HCT116 (cell line): ENCODE measurements around the gene CLASP1. TPM values are rescaled to one million over a fixed set of nuclear protein-coding genes. Genes with fewer than 3 reads are reported as not detected.
"Not testable (repeated sequence)": the region's sequence is repeated elsewhere in the genome, so short reads cannot be mapped to it uniquely, and the experiment has no call there.

ENCODE experiments used
- ATAC-seq: fragments of 200-7000 bp; cut with Tn5 transposase; 2 replicates; pipeline ENCODE4 v1.9.1; 2020; ENCODE audit warnings: mild to moderate bottlenecking, moderate library complexity
- BruUV-seq: library from RNA; stranded (reverse); fragments of 400-500 nt; replicated peaks from 2 replicates; lab custom pipeline; 2021; lab: Mats Ljungman, UMichigan
- CTCF ChIA-PET: fragments of 300-600 bp; sonication (Branson Sonifier 250); formaldehyde crosslinking; loops from one replicate; lab custom pipeline; 2021; ENCODE audit warnings: antibody characterized with exemption; lab: Charles Lee
- POLR2A ChIA-PET: fragments of 300-600, 350-600 bp; sonication (Branson Sonifier 250); formaldehyde crosslinking; loops from one replicate; lab custom pipeline; 2021; ENCODE audit warnings: antibody characterized with exemption; lab: Charles Lee
- RAD21 ChIA-PET, 2 experiments: fragments of 300-600 bp; sonication (Branson Sonifier 250); formaldehyde crosslinking; loops; one replicate each; lab custom pipeline; 2023; ENCODE audit warnings: low total read pairs in 2 of 2; ENCODE audit not compliant: uncharacterized antibody in 2 of 2, unreplicated experiment in 2 of 2, low non-redundant PET in 1 of 2; lab: Charles Lee
- DNase-seq: peaks from one replicate; pipeline ENCODE4 v3.0.0-alpha.2; 2010; ENCODE audit warnings: low read depth, low spot score
- H2AFZ ChIP-seq: fragments of 200-600 bp; shearing (Covaris generic), sonication (generic); 2 replicates; pipeline ENCODE4 v1.6.1; 2017; ENCODE audit warnings: low read depth, mixed run types, mixed read lengths, antibody characterized with exemption, low read length; ENCODE audit not compliant: poor library complexity, severe bottlenecking
- H3K27ac ChIP-seq: 2 replicates; pipeline ENCODE4 v1.5.1; 2012; ENCODE audit warnings: low read depth, low read length
- H3K27me3 ChIP-seq: fragments of 200-600 bp; sonication (generic); 2 replicates; pipeline ENCODE4 v1.6.1; 2016; ENCODE audit warnings: mixed run types, low read length, mixed read lengths; ENCODE audit not compliant: insufficient read depth
- H3K36me3 ChIP-seq, 2 experiments: fragments of 200-500 bp in 1 of 2; fragments of 200-600 bp in 1 of 2; sonication (Bioruptor generic) in 1 of 2; sonication (generic) in 1 of 2; 2 replicates each; pipeline versions ENCODE4 v1.5.1 to v1.6.1; 2014 to 2016; ENCODE audit warnings: low read length in 2 of 2, inconsistent platforms in 1 of 2, mixed read lengths in 1 of 2, mixed run types in 1 of 2; ENCODE audit not compliant: insufficient read depth in 2 of 2, control insufficient read depth in 1 of 2
- H3K4me1 ChIP-seq, 2 experiments: fragments of 200-600 bp in 1 of 2; sonication (generic) in 1 of 2; 2 replicates each; pipeline versions ENCODE4 v1.5.1 to v1.6.1; 2012 to 2017; ENCODE audit warnings: low read length in 2 of 2, inconsistent platforms in 1 of 2, mild to moderate bottlenecking in 1 of 2, mixed read lengths in 1 of 2, mixed run types in 1 of 2, moderate library complexity in 1 of 2; ENCODE audit not compliant: insufficient read depth in 2 of 2, control insufficient read depth in 1 of 2
- H3K4me2 ChIP-seq: fragments of 200-600 bp; sonication (generic); 2 replicates; pipeline ENCODE4 v1.6.1; 2017; ENCODE audit warnings: mixed run types, low read length, mixed read lengths
- H3K4me3 ChIP-seq, 2 experiments: fragments of 200-600 bp in 1 of 2; sonication (generic) in 1 of 2; replicated peaks in 1 of 2; 2 replicates each; pipeline ENCODE4 v1.5.1; 2011 to 2016; ENCODE audit warnings: low read length in 2 of 2, control low read depth in 1 of 2, low read depth in 1 of 2, mild to moderate bottlenecking in 1 of 2, mixed read lengths in 1 of 2, mixed run types in 1 of 2
- H3K79me2 ChIP-seq: fragments of 200-600 bp; sonication (generic); 2 replicates; pipeline ENCODE4 v1.6.1; 2017; ENCODE audit warnings: mild to moderate bottlenecking, mixed run types, low read length, moderate library complexity, mixed read lengths; ENCODE audit not compliant: insufficient read depth
- H3K9ac ChIP-seq: fragments of 200-600 bp; sonication (generic); 2 replicates; pipeline ENCODE4 v1.6.1; 2016; ENCODE audit warnings: low read length, mixed read lengths
- H3K9me2 ChIP-seq: fragments of 200-600 bp; sonication (generic), shearing (Covaris generic); 2 replicates; pipeline ENCODE4 v1.6.1; 2017; ENCODE audit warnings: mixed run types, mild to moderate bottlenecking, moderate library complexity; ENCODE audit not compliant: insufficient read depth
- H3K9me3 ChIP-seq, 2 experiments: fragments of 200-500 bp in 1 of 2; fragments of 200-600 bp in 1 of 2; sonication (Bioruptor generic) in 1 of 2; sonication (generic) in 1 of 2; 2 replicates each; pipeline ENCODE4 v1.6.1; 2014 to 2017; ENCODE audit warnings: low read length in 2 of 2, mixed read lengths in 2 of 2, inconsistent platforms in 1 of 2, low read depth in 1 of 2, mild to moderate bottlenecking in 1 of 2, mixed run types in 1 of 2, moderate library complexity in 1 of 2; ENCODE audit not compliant: control insufficient read depth in 1 of 2, insufficient read depth in 1 of 2
- H4K20me1 ChIP-seq: fragments of 200-600 bp; sonication (generic), shearing (Covaris generic); 2 replicates; pipeline ENCODE4 v1.6.1; 2017; ENCODE audit warnings: mixed run types, mild to moderate bottlenecking, moderate library complexity; ENCODE audit not compliant: insufficient read depth
- ATF3 ChIP-seq: IDR thresholded peaks from 2 replicates; pipeline ENCODE4 v1.6.1; 2012
- CBX3 ChIP-seq: IDR thresholded peaks from 2 replicates; pipeline ENCODE4 v1.6.1; 2012; ENCODE audit warnings: low read depth
- EGR1 ChIP-seq: IDR thresholded peaks from 2 replicates; pipeline ENCODE4 v1.6.1; 2012; ENCODE audit warnings: low read depth
- JUND ChIP-seq: IDR thresholded peaks from 2 replicates; pipeline ENCODE4 v1.6.1; 2012
- POLR2A ChIP-seq: IDR thresholded peaks from 2 replicates; pipeline ENCODE4 v1.7.0; 2011; ENCODE audit warnings: borderline replicate concordance; ENCODE audit not compliant: insufficient read depth, insufficient read length; ENCODE audit errors: extremely low read depth
- REST ChIP-seq: IDR thresholded peaks from 2 replicates; pipeline ENCODE4 v1.6.1; 2012; ENCODE audit warnings: low read depth
- SIN3A ChIP-seq: IDR thresholded peaks from 2 replicates; pipeline ENCODE4 v1.6.1; 2012; ENCODE audit warnings: low read depth
- SP1 ChIP-seq: IDR thresholded peaks from 2 replicates; pipeline ENCODE4 v1.6.1; 2012; ENCODE audit warnings: low read depth
- SRF ChIP-seq: IDR thresholded peaks from 2 replicates; pipeline ENCODE4 v1.6.1; 2012; ENCODE audit warnings: low read depth
- ZBTB33 ChIP-seq: IDR thresholded peaks from 2 replicates; pipeline ENCODE4 v1.6.1; 2011; ENCODE audit warnings: mild to moderate bottlenecking, low read length, moderate library complexity; ENCODE audit not compliant: insufficient replicate concordance; ENCODE audit errors: extremely low read depth
- ZFX ChIP-seq: fragments of 450-650 bp; IDR thresholded peaks from 2 replicates; pipeline ENCODE4 v1.6.1; 2017
- ZNF274 ChIP-seq: fragments of 200-500 bp; sonication (Bioruptor generic); IDR thresholded peaks from 2 replicates; pipeline ENCODE4 v1.6.1; 2014; ENCODE audit warnings: mild to moderate bottlenecking, low read depth, low read length, inconsistent platforms
- intact Hi-C: fragments of 100-400 bp; cut with micrococcal nuclease; formaldehyde crosslinking; loops from 2 replicates; pipeline ENCODE4 v1.10.0; 2022
- total RNA-seq: library from RNA; stranded (reverse); gene quantifications from one replicate; pipeline ENCODE4 v1.2.1, GENCODE V29; 2021; ENCODE audit not compliant: unreplicated experiment

CLASP1 gene
- total RNA-seq, 1 experiment from 2014 or later = 41.9 TPM

GRCh38 chr2:121564905-121565304 lies 84.4 kb downstream of the CLASP1 start (continued):
- TF ChIP-seq CBX3 (no peak), SIN3A (no peak), JUND (no peak), SRF (no peak)

GRCh38 chr2:121563754-121564153 lies 85.5 kb downstream of the CLASP1 start:
- RAD21 ChIA-PET, H3K4me2 ChIP-seq, intact Hi-C loops, ATAC-seq, H3K9me2 ChIP-seq, H3K9me3 ChIP-seq, H3K9ac ChIP-seq, CTCF ChIA-PET, H2AFZ ChIP-seq, DNase-seq, H3K27me3 ChIP-seq, H4K20me1 ChIP-seq, POLR2A ChIA-PET, H3K27ac ChIP-seq, H3K4me3 ChIP-seq, BruUV-seq, H3K36me3 ChIP-seq: not testable (repeated sequence)
- Histone ChIP-seq H3K79me2 (peaks cover 37% of the 10 kb centered on the region), H3K4me1 (peaks cover 0 to 13% of the 10 kb centered on the region in 2 experiments; a peak in 1 of 4 replicates)

GRCh38 chr2:121562269-121563176 lies 86.7 kb downstream of the CLASP1 start:
- ATAC-seq = no peak
- H3K79me2 ChIP-seq = peaks cover 45% of the 10 kb centered on the region
- no peak for TF ChIP-seq REST
- no peak for TF ChIP-seq POLR2A
- no peak for TF ChIP-seq ATF3
- TF ChIP-seq SIN3A = no peak
- TF ChIP-seq SP1 = no peak
- no peak for TF ChIP-seq ZFX
- TF ChIP-seq SRF = no peak
- no peak for TF ChIP-seq EGR1
- no peak for TF ChIP-seq ZNF274
- TF ChIP-seq ZBTB33 = no peak

More at GRCh38 chr2:121562269-121563176, 86.7 kb downstream of the CLASP1 start:
- DNase-seq = no peak
- ChIA-PET CTCF (no interaction called here), RAD21 (no interaction called here), POLR2A (interaction anchor here (1.7 kb wide), 1 partner anchor 31 kb away, joined by 5 read pairs; the partner anchor contains the start of gene RNU4ATAC)
- no peaks in the 10 kb centered on the region for H3K36me3 ChIP-seq
- H4K20me1 ChIP-seq = no peaks in the 10 kb centered on the region
- no TSS peak for BruUV-seq
- no peak overlapping the region for H2AFZ ChIP-seq
- no peak overlapping the region for H3K9ac ChIP-seq
- intact Hi-C loops = no loop called here
- H3K9me2 ChIP-seq = no peaks in the 10 kb centered on the region
- H3K27ac ChIP-seq = no peak overlapping the region
- peaks cover 0 to 4% of the 10 kb centered on the region in 2 experiments; a peak in 1 of 4 replicates for H3K4me1 ChIP-seq
- no peaks in the 10 kb centered on the region for H3K27me3 ChIP-seq
- H3K4me3 ChIP-seq = no peak overlapping the region
- H3K4me2 ChIP-seq = no peak overlapping the region
- no peaks in the 10 kb centered on the region for H3K9me3 ChIP-seq
